H9 (cell line): ENCODE measurements around the gene FAM53B. TPM values are rescaled to one million over a fixed set of nuclear protein-coding genes. Genes with fewer than 3 reads are reported as not detected.

ENCODE experiments used
- DNase-seq: peaks from one replicate; pipeline ENCODE4 v3.0.0-alpha.2; 2017
- H2AFZ ChIP-seq: one replicate; pipeline ENCODE4 v1.6.1; 2013; ENCODE audit warnings: mild to moderate bottlenecking, low read length, control low read depth, moderate library complexity
- H2AK5ac ChIP-seq: 2 replicates; pipeline ENCODE4 v1.6.1; 2013; ENCODE audit warnings: low read length, control low read depth, mixed read lengths; ENCODE audit not compliant: insufficient read length
- H2BK120ac ChIP-seq: one replicate; pipeline ENCODE4 v1.6.1; 2013; ENCODE audit warnings: low read depth, mild to moderate bottlenecking, low read length, control low read depth, inconsistent platforms; ENCODE audit not compliant: poor library complexity, severe bottlenecking
- H2BK12ac ChIP-seq: 2 replicates; pipeline ENCODE4 v1.6.1; 2013; ENCODE audit warnings: low read length, control low read depth, mixed read lengths, low read depth; ENCODE audit not compliant: insufficient read length
- H2BK15ac ChIP-seq: 2 replicates; pipeline ENCODE4 v1.6.1; 2013; ENCODE audit warnings: low read depth, low read length, control low read depth
- H2BK20ac ChIP-seq: one replicate; pipeline ENCODE4 v1.6.1; 2013; ENCODE audit warnings: low read depth, mild to moderate bottlenecking, low read length, control low read depth, inconsistent platforms; ENCODE audit not compliant: poor library complexity, severe bottlenecking
- H2BK5ac ChIP-seq: 2 replicates; pipeline ENCODE4 v1.6.1; 2013; ENCODE audit warnings: low read length, control low read depth, mixed read lengths; ENCODE audit not compliant: insufficient read length
- H3K14ac ChIP-seq: 2 replicates; pipeline ENCODE4 v1.6.1; 2013; ENCODE audit warnings: low read length, control low read depth; ENCODE audit not compliant: insufficient read depth
- H3K18ac ChIP-seq: 2 replicates; pipeline ENCODE4 v1.6.1; 2013; ENCODE audit warnings: low read depth, mild to moderate bottlenecking, mixed read lengths, low read length, control low read depth; ENCODE audit not compliant: insufficient read length
- H3K23ac ChIP-seq: 2 replicates; pipeline ENCODE4 v1.6.1; 2013; ENCODE audit warnings: low read length, control low read depth, mixed read lengths, low read depth; ENCODE audit not compliant: insufficient read length
- H3K23me2 ChIP-seq: 2 replicates; pipeline ENCODE4 v1.6.1; 2013; ENCODE audit warnings: low read depth, mild to moderate bottlenecking, mixed read lengths, low read length, control low read depth; ENCODE audit not compliant: insufficient read length, poor library complexity, severe bottlenecking
- H3K27ac ChIP-seq: 2 replicates; pipeline ENCODE4 v1.5.1; 2013; ENCODE audit warnings: low read length, control low read depth, mixed read lengths, low read depth; ENCODE audit not compliant: insufficient read length
- H3K27me3 ChIP-seq: 2 replicates; pipeline ENCODE4 v1.6.1; 2013; ENCODE audit warnings: low read length, control low read depth, inconsistent platforms; ENCODE audit not compliant: insufficient read depth
- H3K4ac ChIP-seq: 2 replicates; pipeline ENCODE4 v1.6.1; 2013; ENCODE audit warnings: low read depth, mild to moderate bottlenecking, control low read depth, inconsistent platforms, low read length, moderate library complexity
- H3K4me1 ChIP-seq: 2 replicates; pipeline ENCODE4 v1.6.1; 2013; ENCODE audit warnings: low read length, control low read depth, inconsistent platforms; ENCODE audit not compliant: insufficient read depth
- H3K4me2 ChIP-seq: 2 replicates; pipeline ENCODE4 v1.6.1; 2013; ENCODE audit warnings: low read length, control low read depth, mixed read lengths; ENCODE audit not compliant: insufficient read length, insufficient read depth
- H3K56ac ChIP-seq: 2 replicates; pipeline ENCODE4 v1.6.1; 2013; ENCODE audit warnings: low read depth, mild to moderate bottlenecking, mixed read lengths, low read length, control low read depth; ENCODE audit not compliant: insufficient read length
- H3K79me1 ChIP-seq: 2 replicates; pipeline ENCODE4 v1.6.1; 2013; ENCODE audit warnings: low read depth, mild to moderate bottlenecking, moderate library complexity, low read length, control low read depth, inconsistent platforms; ENCODE audit not compliant: insufficient read depth, poor library complexity, severe bottlenecking
- H3K79me2 ChIP-seq: 2 replicates; pipeline ENCODE4 v1.6.1; 2013; ENCODE audit warnings: low read length, control low read depth, inconsistent platforms; ENCODE audit not compliant: insufficient read depth
- H3K9ac ChIP-seq: 2 replicates; pipeline ENCODE4 v1.6.1; 2013; ENCODE audit warnings: low read length, control low read depth, mixed read lengths; ENCODE audit not compliant: insufficient read length; ENCODE audit errors: extremely low read depth
- H3K9me3 ChIP-seq: one replicate; pipeline ENCODE4 v1.6.1; 2013; ENCODE audit warnings: low read depth, low read length, inconsistent platforms; ENCODE audit not compliant: control insufficient read depth
- H3T11ph ChIP-seq: one replicate; pipeline ENCODE4 v1.6.1; 2013; ENCODE audit warnings: mild to moderate bottlenecking, low read length, control low read depth, inconsistent platforms
- H4K20me1 ChIP-seq: one replicate; pipeline ENCODE4 v1.6.1; 2013; ENCODE audit not compliant: control insufficient read depth, insufficient read length, insufficient read depth
- H4K5ac ChIP-seq: 2 replicates; pipeline ENCODE4 v1.6.1; 2013; ENCODE audit warnings: low read depth, mild to moderate bottlenecking, mixed read lengths, low read length, control low read depth; ENCODE audit not compliant: insufficient read length
- H4K8ac ChIP-seq: replicated peaks from 2 replicates; pipeline ENCODE4 v1.6.1; 2013; ENCODE audit warnings: low read length, control low read depth, mixed read lengths, low read depth; ENCODE audit not compliant: insufficient read length
- H4K91ac ChIP-seq: 2 replicates; pipeline ENCODE4 v1.6.1; 2013; ENCODE audit warnings: low read depth, mild to moderate bottlenecking, moderate library complexity, mixed read lengths, low read length, control low read depth; ENCODE audit not compliant: insufficient read length
- H3K27ac Mint-ChIP-seq, 3 experiments: 2 replicates in 2 of 3; 3 replicates in 1 of 3; pipeline ENCODE4 v1.8.0; 2020 to 2021; ENCODE audit warnings: mixed read lengths in 3 of 3, mild to moderate bottlenecking in 1 of 3, moderate library complexity in 1 of 3
- H3K27me3 Mint-ChIP-seq: 2 replicates; pipeline ENCODE4 v1.8.0; 2021; ENCODE audit warnings: low read depth, mild to moderate bottlenecking, moderate library complexity, mixed read lengths
- H3K36me3 Mint-ChIP-seq, 3 experiments: 2 replicates in 2 of 3; 3 replicates in 1 of 3; pipeline ENCODE4 v1.8.0; 2020 to 2021; ENCODE audit warnings: low read depth in 3 of 3, mixed read lengths in 3 of 3; ENCODE audit not compliant: insufficient read depth in 1 of 3
- H3K4me1 Mint-ChIP-seq, 2 experiments: 2 replicates each; pipeline ENCODE4 v1.8.0; 2020; ENCODE audit warnings: mixed read lengths in 2 of 2
- H3K4me3 Mint-ChIP-seq, 2 experiments: 2 replicates in 1 of 2; 3 replicates in 1 of 2; pipeline ENCODE4 v1.8.0; 2020 to 2021; ENCODE audit warnings: mild to moderate bottlenecking in 2 of 2, mixed read lengths in 2 of 2, moderate library complexity in 1 of 2
- H3K9me3 Mint-ChIP-seq, 2 experiments: 2 replicates in 1 of 2; 3 replicates in 1 of 2; pipeline ENCODE4 v1.8.0; 2020; ENCODE audit warnings: mild to moderate bottlenecking in 2 of 2, mixed read lengths in 2 of 2, moderate library complexity in 1 of 2
- CTCF ChIP-seq: fragments of 200-600 bp; sonication (generic); conservative IDR thresholded peaks from 3 replicates; pipeline ENCODE4 v1.8.0; 2021; ENCODE audit warnings: antibody characterized with exemption, mild to moderate bottlenecking
- WGBS: extraction: QIAGEN DNeasy Blood & Tissue Kit; methylation state at CpG from one replicate; pipeline ENCODE4 v1.1.7; 2013; ENCODE audit warnings: missing lambda C conversion rate, low lambda C conversion rate, mixed read lengths; ENCODE audit not compliant: insufficient read length; ENCODE audit errors: extremely low coverage; 5-methylcytosine and 5-hydroxymethylcytosine counted together
- total RNA-seq: library from RNA; stranded (reverse); gene quantifications from 2 replicates; pipeline ENCODE4 v1.2.1, GENCODE V29; 2021

The FAM53B gene
- total RNA-seq, 1 experiment from 2014 or later = 11.5 TPM

DNA sequence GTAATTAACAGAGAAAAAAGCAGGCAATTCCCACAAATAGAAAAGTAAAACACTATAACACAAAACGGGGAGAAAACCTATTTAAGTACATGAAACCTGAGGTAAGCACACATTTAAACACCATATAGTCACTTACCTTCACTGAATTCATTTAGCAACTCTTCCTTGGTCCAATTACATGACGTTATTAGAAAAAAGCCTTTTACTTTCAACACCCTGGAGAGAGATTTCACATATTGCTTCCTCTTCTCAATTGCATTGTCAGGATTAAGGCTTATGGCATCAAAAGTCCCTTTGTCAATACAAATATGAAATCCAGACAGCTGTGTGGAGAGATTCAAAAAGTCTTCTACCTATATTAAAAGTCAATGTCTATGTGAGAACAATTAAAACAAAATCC is 21.1 kb upstream of the FAM53B start:
- Mint-ChIP-seq H3K36me3 (peaks cover 2 to 36% (median 28%) of the 10 kb centered on the region in 3 experiments; a peak in 5 of 7 replicates), H3K4me3 (no peak overlapping the region), H3K27me3 (no peaks in the 10 kb centered on the region), H3K9me3 (no peaks in the 10 kb centered on the region), H3K27ac (no peak overlapping the region), H3K4me1 (no peaks in the 10 kb centered on the region)
- H2BK12ac ChIP-seq = no peak overlapping the region
- H3K4me1 ChIP-seq = no peaks in the 10 kb centered on the region
- no peak overlapping the region for H3K4me2 ChIP-seq
- no peak overlapping the region for H3K4ac ChIP-seq
- H3K27me3 ChIP-seq = no peaks in the 10 kb centered on the region
- H3K79me1 ChIP-seq = no peaks in the 10 kb centered on the region
- no peak overlapping the region for H4K91ac ChIP-seq
- no CpG with 5 or more reads among the region's 2 CpGs for WGBS
- no peak overlapping the region for H3K18ac ChIP-seq
- no peak for DNase-seq
- no peaks in the 10 kb centered on the region for H4K20me1 ChIP-seq
- no peak overlapping the region for H4K5ac ChIP-seq
- no peak overlapping the region for H2BK120ac ChIP-seq
- no peak overlapping the region for H3K23ac ChIP-seq
- no peak overlapping the region for H2AK5ac ChIP-seq
- H3K27ac ChIP-seq = no peak overlapping the region
- H3K79me2 ChIP-seq = no peaks in the 10 kb centered on the region
- TF ChIP-seq CTCF = no peak
- no peak overlapping the region for H2BK15ac ChIP-seq
- H3K9ac ChIP-seq = no peak overlapping the region
- H3K14ac ChIP-seq = no peak overlapping the region
- no peak overlapping the region for H2BK5ac ChIP-seq
- H2BK20ac ChIP-seq = no peak overlapping the region
- H4K8ac ChIP-seq = no peak overlapping the region
- no peaks in the 10 kb centered on the region for H3K9me3 ChIP-seq
- H2AFZ ChIP-seq = no peak overlapping the region
- no peaks in the 10 kb centered on the region for H3K23me2 ChIP-seq
- no peak overlapping the region for H3T11ph ChIP-seq
- H3K56ac ChIP-seq = no peak overlapping the region
